ENCODE data around the gene ZNF423.
"Not testable (repeated sequence)": the region's sequence is repeated elsewhere in the genome, so short reads cannot be mapped to it uniquely, and the experiment has no call there.

ZNF423 gene

DNA sequence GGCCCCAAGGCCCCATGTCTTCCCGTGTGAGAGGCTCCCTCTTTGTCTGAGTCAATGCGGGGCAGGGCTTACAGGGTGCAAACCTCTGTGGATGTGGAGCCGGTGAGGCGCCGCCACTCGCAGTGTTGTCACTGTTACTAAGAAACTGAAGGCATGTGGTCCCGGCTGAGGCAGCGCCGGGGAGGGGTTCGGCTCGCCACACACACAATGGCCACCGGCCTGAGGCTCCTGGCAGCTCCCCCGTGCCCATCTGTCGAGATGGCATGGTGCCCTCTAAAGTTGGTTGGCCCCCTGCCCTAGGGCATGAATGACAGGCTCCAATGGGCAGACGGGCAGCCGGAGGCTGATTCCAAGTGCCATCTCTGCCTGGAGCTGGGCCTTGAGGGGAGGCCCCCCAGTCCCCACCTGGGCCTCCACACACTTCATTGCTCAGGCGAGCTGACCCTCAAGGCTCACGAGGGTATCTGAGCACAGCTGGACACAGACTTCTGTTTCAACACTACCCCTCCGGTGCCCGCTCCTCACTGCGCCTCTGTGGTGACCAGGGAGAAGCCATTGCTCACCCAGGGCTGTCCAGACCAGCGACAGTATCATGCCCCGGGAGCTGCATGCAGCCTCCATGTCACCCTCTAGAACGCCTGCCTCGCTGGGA lies 345.1 kb downstream of the ZNF423 start:
- no peak for DNase-seq (ENCODE audit: low read depth)

DNA sequence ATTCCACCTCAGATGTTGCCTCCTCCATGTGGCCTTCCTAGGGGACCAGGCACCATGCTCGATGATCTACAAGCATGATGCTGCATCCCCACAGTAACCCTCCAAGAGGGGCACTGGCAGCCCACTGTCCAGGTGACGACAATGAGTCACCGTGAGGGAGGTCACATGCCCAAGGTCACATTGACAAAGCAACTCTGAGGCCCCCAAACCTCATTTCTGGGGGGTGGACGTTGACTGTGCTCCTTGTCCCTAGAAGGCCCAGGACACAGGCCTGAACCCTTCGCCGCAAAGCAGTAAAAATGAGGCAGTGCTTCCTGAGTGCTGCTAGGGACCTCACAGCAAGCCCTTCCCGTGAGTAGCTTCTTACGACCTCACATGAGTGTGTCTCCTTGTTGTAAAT lies 345.8 kb downstream of the ZNF423 start:
- DNase-seq (ENCODE audit: low read depth): no peak

DNA sequence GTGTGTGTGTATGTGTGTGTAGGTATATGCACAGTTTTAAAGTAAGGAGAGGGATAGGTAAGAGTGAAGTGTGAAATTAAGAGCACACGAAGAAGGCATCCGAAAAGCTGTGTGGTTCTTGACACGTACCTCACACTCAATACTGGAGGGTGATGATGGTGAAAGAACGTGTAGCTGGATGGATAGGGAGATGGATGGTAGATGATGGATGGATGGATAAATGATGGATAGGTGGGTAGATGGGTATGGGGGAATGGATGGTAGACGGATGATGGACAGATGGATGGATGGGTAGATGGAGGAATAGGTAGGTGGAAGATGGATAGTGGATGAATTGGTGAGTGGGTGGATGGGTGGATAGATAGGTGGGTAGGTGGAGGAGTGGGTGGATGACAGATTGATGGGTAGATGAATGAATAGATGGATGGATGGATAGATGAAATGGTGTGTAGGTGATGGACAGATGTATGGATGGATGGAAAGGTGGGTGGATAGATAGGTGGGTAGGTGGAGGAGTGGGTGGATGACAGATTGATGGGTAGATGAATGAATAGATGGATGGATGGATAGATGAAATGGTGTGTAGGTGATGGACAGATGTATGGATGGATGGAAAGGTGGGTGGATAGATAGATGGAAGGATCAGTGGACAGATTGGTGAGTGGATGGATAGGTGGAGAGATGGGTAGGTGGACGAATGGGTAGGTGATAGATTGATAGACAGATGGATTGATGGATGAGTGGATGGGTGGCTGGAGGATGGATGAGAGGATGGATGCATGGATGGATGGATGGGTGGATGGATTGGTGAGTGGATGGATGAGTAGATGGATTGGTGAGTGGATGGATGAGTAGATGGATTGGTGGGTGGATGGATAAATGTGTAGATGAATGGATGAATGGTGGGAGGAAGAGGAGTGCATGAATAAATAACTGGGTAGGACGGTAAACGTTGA lies 349.6 kb downstream of the ZNF423 start:
- DNase-seq (ENCODE audit: low read depth): not testable (repeated sequence)

DNA sequence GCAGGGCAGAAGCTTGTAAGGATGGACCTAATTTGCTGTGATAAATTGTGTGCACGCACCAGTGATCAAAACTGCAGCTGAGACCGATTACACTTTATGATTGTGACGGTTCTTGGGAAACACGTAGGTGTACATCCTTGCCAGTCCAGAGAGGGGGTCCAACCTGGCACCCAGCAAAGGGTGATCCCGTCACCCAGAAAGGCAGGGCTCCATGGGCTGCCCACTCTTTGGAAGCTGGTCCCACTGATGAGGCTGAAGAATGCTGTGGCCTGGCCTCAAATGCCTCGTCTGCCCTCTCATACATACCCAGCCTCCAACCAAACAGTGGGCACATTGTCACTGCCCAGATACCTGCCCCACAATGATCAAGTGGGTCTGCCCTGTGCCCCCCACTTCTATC lies 350.4 kb downstream of the ZNF423 start:
- DNase-seq (ENCODE audit: low read depth): no peak

DNA sequence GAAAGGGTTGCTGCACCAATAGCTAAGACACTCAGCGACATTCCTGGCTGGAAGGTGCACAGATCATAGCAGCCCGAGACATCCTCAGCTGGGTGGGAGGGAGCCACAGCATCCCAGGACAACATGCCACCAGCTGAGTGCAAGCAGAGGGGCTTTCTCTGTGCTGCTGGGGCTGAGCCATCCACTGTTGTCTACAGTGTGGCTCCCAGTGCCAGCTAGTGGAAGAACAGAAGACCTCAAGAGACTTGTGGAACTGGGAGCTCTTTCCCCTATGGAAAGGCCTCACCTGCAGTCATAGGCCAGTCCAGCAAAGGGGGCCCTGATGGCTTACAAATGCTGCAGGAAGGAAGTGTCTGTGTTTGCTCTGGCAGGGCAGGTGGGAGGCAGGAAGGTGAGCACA lies 351.3 kb downstream of the ZNF423 start:
- DNase-seq (ENCODE audit: low read depth): no peak

DNA sequence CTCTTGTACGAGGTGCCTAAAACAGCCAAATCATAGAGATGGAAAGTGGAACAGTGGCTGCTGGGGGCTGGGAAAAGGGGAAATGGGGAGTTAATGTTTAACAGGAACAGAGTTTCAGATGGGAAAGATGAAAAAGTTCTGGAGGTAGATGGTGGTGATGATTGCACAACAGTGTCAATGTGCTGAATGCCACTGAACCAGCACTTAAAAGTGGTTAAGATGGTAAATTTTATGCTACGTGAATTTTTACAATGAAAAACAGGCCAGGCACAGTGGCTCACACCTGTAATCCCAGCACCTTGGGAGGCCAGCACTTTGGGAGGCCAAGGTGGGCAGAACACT lies 351.9 kb downstream of the ZNF423 start:
- DNase-seq (ENCODE audit: low read depth): no peak

DNA sequence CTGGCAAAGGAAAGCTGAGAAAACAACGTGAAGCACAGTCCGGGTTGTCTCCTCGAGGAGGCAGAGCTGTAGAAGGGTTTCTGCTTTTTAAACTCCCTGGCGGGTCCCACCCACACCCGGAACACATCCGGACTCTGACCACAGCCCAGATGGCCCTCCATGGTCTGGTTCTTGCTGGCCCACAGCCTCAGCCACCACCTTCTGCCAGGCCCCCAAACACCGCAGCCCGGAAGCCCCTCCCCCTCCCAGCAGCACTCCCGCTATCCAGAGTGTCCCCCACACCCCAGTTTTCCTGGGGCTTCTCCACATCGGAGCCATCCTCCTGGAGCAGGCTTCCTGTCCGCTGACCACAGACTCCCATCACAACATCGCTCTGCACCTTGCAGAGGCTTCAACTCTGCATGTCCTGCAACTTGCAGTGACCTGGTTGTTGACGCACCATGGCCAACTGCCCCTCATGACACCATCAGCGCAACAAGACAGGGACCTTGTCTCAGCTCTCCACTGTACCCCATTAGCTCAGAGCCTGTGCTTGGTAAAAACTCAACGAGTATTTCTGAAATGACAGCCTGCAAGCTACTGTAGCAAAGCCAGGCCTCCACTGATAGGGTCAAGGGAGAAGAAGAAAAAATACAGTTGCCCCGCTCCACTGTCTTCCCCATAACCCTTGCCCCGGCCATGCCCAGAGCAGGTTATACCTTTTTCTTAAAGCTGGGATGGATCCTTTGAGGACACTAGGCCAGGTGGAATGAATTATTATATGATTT lies 352.5 kb downstream of the ZNF423 start:
- no peak for DNase-seq (ENCODE audit: low read depth)

DNA sequence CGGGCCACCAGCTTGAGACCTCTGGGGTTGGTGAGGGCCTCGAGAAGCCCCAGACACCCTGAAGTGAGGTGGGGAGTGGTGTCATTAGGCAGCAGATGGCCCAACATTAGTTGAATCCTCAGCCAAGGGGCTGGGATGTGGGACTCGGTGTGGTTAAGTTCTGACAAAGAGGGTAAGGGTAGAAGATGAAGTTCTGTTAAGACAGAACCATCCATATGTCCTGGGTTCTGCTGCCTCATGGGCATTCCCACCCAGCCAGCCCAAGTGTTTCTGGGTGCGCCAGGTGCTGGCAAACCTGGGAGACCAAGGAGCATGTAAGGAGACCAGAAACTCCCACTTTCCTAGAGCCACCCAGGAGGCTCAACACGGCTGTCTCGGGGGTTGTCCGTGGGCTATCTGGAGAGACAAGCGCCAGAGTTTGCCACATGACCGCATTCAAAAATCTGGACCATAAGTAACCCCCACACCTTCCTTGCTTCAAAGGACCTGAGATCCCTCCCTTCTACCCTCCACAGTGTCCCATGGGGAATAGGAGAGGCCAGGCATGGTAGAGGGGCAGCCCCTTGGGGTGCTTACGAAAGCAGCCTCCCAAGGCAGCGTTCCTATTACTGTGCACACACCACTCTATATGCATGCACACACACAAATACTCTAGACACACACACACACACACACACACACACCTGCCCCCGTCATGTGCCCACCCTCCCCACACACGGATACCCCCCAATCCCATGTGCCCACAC lies 353.6 kb downstream of the ZNF423 start:
- no peak for DNase-seq (ENCODE audit: low read depth)

DNA sequence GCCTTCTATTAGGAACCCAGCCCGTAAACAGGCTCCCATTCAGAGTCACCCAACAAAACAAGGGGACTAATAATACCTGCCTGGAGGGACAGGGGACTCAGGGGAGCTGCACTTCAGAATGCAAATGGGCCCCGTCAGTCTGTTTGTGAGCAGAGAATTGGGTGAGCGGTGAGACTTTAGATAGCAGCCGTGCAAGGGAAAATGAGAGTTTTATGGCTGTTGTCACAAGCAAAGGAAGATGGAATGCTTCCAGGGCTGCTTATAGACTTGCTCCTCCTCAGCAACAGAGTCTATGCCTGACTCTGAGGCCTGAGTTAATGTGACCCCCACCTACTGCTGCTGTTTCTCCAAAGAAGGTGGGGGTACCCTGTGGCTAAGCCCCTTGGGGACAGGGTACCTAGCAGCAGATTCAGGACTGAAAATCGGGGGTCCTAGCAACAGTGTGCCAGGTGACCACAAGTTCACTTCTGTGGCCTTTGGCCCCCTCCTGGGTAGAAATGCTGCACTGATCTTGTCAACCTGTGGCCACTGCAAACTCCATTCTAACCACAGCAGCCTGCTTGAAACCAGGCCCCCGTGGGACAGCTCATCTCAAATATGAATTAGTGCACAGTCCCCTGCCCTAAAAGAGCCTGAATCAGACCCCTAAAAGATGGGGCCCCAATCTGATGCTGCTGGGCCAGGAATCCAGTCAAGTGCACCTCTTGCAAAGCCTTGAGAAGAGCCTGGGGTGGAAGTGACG lies 355.9 kb downstream of the ZNF423 start:
- no peak for DNase-seq (ENCODE audit: low read depth)

DNA sequence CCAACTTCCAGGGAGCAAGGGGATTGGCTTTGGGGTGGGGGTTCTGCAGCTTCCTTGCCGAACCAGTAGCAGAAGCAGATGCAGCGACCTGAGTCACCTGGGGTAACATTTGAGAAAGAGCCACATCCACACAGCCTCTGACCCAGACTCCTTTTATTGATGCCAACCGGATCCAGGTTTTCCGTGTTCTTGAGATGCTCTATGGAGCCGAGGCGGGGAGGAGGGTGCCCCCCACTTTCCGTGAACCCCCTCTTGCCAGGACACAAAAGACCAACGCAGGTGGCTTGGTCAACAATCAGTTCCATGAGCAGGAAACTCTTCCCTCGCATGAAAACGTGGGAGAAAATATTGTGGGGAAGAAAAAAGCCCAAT lies 356.5 kb downstream of the ZNF423 start:
- no peak for DNase-seq (ENCODE audit: low read depth)

DNA sequence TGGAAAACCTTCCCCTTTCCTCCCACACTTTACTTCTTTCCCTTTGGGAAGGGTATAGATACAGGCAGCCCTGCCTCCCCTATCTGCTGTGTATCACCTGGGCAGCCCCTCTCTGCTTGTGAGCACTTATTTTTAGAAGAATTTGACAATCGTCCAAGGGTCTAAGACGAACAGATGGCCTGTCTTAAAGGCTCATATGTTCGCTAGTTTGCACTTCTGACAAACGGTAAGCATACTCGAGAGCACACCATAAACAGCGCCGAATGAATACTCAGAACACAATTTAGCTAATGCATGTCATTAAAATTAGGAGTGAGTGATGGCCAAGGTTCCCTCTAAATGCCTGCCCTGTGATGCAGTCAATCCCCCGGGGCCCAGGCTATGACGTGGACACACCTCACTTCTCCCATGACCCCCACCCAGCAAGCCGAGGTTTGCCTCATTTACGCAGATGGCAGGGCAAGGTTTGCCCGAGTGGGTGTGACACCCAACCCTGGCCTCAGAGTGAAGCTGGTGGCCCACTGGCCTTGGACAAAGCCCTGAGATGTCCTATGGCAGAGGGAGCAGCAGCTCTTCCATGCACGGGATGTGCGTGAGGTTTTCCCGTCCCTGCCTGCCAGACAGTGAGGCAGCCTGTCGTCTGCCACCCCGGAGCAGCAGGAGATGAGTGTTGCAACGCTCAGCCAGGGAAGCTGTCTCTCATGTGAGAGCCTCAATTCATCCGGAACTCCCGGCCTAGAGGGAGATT lies 357.1 kb downstream of the ZNF423 start:
- DNase-seq (ENCODE audit: low read depth): no peak

DNA sequence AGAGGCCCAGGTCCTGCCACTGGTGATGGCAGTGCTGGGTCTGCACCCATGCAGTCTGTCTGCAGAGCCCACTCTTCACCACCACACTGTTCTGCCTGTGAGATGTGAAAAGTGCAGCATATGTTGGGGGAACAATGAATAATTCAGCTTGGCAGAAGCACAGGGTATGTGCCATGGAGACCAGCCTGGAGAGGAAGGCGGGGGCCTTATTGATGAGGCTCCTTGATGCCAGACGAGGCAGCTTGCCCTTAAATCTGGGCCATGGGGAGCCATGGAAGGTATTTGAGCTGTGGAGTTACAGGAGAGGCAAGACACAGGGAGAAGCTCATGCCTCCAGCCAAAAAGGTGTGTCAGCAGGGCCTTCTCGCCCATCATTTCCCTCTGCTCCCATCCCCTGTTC lies 357.6 kb downstream of the ZNF423 start:
- no peak for DNase-seq (ENCODE audit: low read depth)

DNA sequence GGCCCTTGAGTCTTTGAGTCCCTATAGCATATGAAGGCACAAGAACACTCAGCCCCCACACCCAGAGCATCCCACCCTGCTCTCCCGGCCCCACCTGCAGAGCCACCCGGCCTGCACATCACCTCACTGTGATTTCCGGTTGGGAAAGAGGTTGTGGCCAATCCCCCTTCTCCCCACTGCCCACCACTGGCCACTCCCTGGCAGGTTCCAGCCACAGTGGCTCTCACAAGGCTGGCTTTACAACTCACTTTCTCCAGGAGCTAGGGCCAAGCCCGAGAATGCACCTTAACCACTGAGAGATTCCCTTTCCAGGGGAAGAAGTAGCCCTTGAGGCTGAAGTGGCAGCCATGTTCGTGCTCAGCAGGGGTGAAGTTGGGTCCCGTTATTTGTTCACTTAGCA lies 358.4 kb downstream of the ZNF423 start:
- no peak for DNase-seq (ENCODE audit: low read depth)

DNA sequence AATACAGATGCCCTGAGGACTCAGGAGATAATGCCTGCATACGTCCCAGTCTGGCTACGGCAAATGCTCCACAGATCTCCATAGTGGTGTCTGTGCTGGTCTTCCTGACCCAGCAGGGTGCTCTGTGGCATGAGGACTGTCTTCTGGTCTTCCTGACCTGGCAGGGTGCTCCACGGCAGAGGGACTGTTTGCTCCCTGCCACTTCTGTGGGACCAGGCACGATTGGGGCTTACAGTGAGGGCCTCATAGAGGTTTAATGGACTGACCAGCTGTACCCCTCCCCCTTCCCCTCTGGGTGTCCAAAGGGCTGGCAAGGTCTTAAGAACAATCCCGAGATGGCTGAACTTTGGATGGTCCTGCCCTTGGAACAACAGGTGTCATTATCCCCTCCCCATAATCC lies 359.3 kb downstream of the ZNF423 start:
- no peak for DNase-seq (ENCODE audit: low read depth)

DNA sequence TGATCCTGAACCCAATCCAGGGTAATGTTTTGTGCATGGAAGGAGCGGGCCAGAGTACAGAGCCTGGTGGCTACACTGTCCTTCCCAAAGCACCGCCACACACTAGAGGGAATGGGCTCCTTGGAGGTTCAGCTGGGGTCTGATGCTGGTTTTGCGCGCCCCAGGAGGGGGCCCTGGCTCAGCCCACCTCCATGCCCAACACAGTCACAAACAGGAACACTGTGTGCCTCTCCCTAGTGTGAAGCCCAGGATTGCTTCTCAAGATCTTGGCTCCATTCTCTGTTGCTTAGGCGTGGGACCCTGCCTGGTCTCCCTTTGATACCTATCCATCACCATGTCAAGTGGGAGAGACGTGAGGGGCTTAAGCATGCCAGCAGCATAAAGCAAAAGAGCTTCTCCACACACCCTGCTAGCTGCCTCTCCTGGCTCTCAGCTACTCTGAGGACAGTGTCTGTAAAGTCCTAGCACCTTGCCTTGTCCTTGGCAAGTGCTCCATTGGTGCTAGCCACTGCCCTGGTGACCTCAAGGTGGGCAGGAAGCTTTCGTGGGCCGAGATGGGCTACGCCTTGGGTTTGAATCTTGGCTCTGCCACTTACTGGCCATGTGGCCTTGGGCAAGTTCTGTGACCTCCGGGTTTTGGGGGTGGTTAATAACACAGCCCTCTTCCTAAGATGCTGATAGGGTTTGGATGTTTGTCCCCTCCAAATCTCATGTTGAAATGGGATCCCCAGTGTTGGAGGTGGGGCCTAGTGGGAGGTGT lies 360.1 kb downstream of the ZNF423 start:
- DNase-seq (ENCODE audit: low read depth): no peak

DNA sequence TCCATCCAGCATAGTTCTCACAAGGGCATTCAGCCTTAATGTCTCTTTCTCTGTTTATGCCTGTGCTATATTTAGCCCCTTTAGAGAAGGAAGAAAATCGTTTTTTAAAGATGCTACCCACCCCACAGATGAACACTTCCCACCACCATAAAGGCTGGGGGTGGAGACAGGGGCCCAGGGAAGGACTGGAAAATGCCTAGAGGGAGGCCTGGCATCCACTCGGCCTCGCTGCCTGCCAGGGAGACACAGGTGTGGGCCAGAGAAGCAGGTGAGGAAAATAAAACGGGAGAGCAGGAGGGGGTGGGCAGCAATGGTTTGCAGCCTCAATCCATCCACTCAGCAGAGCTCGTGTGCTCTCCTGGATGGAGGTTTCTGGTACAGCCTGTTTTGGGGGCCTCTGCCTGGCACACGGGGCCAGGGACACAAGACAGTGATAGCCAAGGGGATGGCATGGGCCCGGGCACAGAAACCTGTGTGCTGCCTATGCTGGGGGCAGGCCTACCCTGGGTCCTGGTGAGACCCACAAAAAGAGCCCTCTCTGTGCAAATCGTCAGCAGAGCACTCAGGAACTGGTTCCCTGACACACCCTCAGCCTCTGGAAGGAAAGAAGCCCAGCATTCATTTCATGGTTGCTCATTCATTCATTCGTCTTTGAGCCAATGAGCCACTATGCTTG lies 360.9 kb downstream of the ZNF423 start:
- DNase-seq (ENCODE audit: low read depth): no peak

DNA sequence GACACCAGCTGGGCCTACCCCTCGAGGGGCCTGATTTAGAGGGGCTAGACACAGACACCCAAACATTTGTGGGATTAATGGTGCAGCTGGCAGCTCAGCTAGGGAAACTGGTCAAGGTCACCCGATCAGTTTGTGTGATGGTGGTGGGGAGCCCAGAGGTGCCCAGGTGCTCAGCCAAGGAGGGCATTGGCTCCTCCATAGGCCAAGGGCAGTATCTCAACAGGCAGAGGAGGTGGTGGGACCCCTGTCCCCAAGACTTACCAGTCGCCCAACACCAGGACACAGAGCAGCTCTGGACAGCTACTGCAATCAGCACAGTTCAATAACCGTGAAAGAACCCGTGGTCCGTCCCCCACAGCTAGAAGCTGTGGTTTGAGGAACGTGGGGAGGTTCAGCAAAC lies 361.4 kb downstream of the ZNF423 start:
- DNase-seq (ENCODE audit: low read depth): no peak

DNA sequence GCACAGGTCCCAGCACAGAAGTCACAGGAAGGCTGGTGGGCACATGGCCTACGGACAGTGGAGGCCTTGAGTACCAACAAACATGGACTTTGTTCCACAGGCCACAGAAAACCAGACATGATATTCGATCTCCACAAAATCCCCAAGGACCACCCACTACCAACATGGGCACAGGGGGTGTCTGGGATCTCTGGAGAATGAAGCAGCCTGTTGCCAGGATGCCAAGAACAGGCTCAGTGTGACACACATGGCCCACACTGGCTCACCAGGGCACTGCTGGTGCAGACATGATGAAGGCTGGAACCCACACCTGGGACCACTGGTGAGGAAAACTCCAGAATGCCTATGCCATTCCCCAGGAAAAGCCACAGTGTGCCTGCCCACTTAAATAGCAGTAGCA lies 362.1 kb downstream of the ZNF423 start:
- DNase-seq (ENCODE audit: low read depth): no peak

DNA sequence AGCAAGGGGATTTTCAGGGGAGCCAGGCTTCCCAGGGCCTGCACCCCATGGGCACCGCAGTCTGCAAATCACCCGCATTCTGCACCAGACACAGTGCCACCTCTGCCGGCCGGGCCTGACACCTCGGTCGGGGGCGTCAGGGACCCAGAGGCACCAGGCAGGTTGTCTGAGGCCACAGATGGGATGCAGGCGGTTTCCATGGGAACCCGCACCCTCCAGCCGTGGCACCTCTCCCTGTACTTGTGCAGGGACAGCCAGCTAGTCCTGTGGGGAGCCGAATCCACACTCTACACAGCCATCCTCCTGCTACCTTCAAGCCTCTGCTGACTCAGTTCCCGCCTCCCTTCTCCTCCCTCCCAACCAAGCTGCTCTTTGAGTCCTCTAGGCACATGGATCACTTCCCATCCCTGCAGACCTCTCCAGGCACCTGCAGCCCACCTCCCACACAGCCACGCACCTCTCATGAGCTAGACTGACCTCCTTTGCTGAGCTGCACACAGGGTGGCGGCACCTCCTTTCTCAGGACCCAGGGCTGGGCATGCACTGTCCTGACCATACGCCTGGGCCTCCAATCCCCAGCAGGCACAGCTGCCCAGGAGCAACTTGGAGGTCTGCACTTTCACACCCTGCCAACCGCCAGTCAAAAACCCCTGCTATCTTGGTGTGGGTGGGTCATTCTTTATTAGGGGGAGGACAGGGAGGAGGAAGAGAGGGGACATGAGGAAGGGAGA lies 362.9 kb downstream of the ZNF423 start:
- no peak for DNase-seq (ENCODE audit: low read depth)

Data from non-pigmented ciliary epithelial cell (primary cell).